ENCODE results near the gene HNRNPM.

The HNRNPM gene

DNA sequence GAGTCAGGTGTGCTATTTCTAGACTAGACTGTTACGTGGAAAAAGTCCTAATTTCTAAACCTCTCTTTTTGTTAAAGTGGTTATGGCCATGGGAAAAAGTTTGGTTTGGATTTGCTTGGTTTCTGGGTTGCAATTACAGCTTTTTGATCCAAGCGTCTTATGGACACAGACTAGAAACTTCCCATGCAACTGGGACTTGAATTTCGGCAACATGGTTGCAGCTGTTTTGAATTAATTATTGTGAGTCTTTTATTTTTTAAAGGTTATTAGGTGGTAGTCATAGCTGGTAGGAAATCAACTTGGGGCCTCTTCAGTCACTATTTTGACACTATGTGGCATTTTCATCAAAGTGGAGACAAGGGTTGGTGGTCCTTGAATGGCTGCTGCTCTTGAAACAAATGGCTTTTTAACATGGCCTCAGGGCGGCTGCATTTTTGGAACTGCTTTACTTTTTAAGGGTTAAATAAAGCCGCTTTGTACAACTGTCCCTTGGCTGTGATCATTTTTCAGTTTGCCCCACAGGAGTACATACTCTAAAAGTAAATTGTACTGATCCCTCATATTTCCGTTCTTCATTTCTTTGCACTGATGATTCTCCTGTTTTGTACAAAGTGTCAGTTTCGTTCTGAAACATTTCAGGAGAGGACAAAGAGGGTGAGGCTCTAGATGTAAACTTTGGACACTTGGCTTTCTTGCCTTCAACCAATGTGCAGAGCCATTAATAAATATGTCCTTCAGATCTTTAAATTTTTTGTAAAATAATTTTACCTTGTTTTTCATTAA, 15.9 kb downstream of the HNRNPM start:
- DNase-seq: no peak

DNA sequence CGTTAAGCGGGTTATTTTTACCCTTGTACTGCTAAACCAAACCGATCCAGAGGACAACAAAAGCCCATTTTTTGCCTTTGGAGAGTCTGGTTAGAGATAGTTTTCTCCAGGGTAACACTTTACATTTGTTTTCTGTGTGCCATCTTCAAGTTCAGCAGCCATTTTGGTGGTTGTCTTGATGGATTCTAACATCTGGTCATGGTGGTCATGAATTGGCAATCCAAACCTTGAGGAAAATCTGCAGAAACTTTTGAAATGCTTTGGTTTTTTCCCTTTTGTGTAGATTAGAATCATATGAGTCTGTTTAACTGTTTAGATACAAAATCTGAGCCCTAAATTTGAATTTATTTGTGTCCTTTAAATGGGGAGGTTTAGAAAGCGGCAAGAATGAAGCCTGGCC, 16.6 kb downstream of the HNRNPM start:
- no peak for DNase-seq

DNA sequence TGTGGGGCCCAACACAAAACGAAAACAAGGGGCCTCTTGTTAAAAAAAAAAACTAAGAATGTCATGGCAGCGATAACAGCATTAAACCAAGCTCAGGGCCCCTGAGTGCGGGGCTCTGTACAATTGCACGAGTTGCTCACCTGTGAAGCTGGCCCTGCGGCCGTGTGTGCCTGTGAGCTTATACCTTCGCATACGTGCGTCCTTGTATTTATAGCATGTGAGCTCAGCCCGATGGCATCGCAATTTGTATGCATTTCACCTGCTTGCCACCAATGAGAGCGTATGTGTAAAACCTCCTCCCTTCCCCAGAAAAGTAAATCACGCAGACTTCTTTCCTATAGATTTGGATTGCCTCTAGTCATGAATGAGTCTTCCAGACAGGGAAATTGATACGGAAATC, 17.1 kb downstream of the HNRNPM start:
- DNase-seq: no peak

DNA sequence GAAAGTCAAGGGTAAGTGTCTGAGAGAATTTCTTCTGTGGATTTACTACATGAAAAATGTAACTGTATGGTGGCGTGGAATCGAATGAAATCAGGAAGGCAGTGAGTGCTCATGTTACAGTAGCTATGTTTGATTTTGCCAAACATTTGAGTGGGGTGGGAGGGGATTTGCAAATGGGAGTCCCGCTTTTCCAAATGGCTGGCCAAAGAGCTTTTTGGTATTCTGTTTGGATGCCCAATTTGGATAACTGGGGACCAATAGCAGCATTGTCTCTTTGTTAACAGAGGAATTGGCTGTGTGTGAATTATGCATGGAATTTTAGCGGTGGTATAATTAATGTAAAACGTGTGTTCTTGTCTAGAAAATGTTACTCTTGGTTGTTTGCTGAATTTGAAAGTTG, 17.8 kb downstream of the HNRNPM start:
- no peak for DNase-seq

GRCh38 chr19:8463365-8463764, 18.6 kb downstream of the HNRNPM start:
- DNase-seq: no peak

- no peak for DNase-seq
These were observed 21.2 kb downstream of the HNRNPM start for GRCh38 chr19:8466018-8466417.

DNA sequence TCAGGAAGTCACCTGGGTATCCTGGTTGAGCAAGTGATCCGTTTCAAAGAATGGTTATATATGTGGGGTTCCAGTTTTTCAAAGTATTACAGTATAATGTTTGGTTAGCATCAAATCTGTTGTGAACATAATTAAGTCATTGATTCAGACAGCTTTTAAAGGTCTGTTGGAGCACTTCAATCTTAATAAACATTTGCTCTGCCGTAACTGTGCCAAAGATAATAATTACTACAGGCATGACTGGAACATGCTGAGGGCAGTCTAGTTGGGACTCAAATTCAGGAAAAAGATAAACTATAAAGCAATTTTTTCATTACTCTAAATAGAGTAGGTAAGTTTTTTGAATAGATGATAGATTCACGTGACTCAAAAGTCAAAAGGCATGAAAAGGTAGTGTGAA, 23.3 kb downstream of the HNRNPM start:
- no peak for DNase-seq

DNA sequence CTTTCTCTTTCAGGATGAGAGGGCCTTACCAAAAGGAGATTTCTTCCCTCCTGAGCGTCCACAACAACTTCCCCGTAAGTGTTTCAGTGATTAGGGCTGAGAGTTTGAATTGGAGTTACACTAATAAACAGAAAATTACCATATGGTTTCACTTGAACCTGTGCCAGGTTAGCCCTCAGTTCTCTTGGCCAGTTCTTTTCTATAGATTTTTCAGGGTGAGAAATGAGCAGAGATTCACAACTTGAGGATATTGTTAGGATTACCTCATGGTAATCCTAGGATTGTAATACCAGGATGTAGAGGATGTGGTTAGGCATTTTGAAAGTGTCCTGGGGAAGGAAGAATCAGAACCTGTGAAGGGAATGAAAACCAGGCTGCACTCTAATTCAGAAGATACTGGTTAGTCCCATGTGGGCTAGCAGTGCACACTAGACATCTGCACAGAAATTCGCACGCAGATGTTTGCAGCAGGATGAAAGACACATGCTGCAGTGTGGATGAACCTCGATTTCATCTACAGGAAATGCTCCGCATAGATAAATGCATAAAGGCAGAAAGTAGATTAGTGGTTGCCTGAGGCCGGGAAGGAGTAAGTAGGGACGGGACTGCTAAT, 24.1 kb downstream of the HNRNPM start:
- DNase-seq: no peak

DNA sequence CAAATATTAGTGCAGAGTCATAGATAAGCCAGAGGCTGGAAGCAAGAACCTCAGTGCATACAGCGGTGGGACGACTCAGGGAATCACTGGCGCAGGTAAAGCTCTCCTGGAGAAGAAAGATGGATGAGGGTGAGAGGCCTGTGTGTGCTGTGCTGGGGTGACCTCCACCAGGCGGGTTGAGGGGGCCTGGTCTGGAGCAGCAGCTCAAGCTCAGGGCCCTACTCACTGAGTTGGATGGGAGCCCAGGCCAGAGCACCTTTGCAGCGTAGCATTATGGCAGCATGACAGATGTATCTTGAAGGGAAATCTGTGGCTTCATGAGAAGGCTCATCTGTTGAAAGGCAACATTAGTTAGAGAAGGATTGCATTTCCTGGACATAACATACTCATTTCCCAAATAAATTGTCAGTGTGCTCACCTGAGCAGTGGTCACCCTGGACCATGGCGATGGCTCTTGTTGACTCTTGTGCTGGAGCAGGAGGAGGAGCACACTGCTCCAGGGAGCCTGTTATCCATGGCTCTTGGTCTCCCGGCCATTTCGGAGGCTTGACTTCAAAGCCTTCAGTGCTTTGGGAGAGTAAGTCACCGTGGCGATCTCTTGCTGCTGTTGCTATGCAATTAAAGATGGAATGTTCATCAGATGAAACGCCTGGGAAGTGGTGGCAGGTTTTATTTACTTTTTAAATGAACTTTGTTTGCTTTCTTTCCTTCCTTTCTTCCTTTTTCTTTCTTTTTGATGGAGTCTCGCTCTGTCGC, 25.0 kb downstream of the HNRNPM start:
- DNase-seq: no peak

GRCh38 chr19:8473648-8474476, 29.1 kb downstream of the HNRNPM start:
- DNase-seq: no peak

DNA sequence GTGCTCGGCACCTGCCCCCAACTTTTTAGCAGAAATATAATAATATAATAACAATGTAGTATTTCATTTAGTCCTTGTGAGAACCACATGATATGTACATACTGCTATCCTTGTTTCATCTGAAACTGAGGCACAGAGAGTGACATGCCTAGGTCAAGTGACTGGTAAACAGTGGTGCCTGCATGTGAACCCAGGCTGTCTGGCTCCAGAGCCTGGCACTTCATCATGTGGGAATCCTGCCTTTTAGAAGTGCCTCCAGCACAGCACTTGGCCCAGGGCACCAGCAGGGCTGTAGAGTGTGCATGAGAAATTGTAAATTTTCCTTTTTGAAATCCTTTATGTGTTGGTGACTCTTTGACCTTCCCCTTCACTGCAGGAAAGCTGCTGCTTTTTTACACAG, 30.2 kb downstream of the HNRNPM start:
- no peak for DNase-seq

DNA sequence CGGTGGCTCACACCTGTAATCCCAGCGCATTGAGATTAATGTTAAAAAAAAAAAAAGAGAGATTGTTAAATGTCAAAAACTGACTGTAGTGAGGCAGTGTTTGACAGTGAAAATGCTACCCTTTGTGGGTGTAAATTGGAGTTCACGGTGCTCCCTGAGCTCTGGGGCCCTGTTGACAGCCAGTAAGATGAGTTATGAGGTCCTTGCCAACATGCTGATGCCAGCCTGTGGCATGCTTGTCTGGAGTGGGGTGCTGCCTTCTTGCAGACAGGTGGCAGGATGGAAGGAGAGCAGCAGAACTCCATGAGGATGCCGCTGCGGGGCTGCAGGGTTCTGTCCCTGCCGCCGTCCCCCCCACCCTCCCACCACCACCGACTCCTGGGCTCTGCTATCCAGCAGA, 31.7 kb downstream of the HNRNPM start:
- DNase-seq: no peak

DNA sequence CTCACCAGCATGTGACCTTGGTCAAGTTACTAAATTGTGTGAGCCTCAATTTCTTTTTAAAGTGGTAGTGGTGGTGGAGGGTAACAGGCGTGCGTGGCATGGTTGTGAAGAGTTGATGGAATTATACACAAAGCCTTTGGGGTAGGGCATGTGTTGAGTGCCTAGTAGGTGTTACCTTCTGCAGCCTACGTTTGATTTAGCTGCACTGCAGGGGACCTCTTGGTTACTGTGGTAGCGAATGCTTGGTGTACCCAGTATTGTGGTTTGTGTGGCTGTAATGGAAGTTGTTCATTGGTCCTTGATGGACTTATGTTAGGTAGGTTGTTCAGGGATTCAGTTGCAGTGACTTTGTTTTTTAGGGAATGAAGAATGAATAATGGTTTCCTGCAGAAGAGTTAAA, 33.1 kb downstream of the HNRNPM start:
- DNase-seq: no peak

- no peak for DNase-seq
These were observed 33.8 kb downstream of the HNRNPM start for GRCh38 chr19:8478598-8478997.

GRCh38 chr19:8481201-8481600, 36.4 kb downstream of the HNRNPM start:
- no peak for DNase-seq

GRCh38 chr19:8481616-8482015, 36.8 kb downstream of the HNRNPM start:
- DNase-seq: no peak

DNA sequence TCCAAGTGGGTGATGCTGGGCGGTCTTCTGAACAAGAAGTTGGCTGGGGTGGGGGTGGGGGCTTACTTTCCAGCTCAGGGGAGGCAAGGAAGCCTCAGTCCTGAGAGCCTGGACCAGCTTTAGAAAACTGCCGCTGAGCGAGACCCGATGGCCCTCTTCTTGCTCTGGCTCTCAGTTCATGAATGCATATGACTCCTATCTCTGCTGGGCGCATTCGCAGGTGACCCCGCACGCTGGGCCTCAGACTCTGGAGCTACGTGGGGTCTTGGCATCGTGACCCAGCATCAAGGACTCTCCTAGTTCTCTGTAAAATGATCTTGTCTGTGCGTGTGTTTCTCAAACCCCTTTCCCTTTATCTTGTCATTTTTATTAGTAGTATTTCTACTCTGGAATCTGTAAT, 37.9 kb downstream of the HNRNPM start:
- no peak for DNase-seq

DNA sequence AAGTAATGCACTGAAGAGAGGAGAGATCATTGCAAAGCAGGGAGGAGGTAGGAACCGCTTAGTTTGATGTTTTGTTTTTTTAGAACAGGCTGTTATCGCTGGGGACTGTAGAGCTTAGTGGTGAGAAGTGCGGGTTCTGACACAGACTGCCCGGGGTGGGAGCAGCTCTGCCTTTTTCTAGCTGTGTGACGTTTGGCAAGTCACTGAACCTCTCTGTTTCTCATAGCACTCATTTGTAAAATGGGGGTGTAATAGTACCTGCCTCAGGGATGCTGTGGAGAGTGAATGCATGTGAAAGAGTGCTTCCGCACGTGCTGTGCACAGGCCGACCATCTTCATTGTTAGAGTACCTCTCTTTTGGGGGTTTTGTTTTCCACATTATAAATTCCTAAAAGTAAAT, 38.4 kb downstream of the HNRNPM start:
- DNase-seq: no peak

- DNase-seq: peak; percentile 28
These were observed 39.6 kb downstream of the HNRNPM start for GRCh38 chr19:8484331-8484894.

DNA sequence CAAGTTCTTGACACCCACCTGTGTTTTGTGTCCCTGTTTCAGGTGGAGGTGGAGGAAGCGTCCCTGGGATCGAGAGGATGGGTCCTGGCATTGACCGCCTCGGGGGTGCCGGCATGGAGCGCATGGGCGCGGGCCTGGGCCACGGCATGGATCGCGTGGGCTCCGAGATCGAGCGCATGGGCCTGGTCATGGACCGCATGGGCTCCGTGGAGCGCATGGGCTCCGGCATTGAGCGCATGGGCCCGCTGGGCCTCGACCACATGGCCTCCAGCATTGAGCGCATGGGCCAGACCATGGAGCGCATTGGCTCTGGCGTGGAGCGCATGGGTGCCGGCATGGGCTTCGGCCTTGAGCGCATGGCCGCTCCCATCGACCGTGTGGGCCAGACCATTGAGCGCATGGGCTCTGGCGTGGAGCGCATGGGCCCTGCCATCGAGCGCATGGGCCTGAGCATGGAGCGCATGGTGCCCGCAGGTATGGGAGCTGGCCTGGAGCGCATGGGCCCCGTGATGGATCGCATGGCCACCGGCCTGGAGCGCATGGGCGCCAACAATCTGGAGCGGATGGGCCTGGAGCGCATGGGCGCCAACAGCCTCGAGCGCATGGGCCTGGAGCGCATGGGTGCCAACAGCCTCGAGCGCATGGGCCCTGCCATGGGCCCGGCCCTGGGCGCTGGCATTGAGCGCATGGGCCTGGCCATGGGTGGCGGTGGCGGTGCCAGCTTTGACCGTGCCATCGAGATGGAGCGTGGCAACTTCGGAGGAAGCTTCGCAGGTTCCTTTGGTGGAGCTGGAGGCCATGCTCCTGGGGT, 41.0 kb downstream of the HNRNPM start:
- no peak for DNase-seq

- no peak for DNase-seq
These were observed 41.9 kb downstream of the HNRNPM start for GRCh38 chr19:8486661-8487136.

Data from CD4-positive, alpha-beta T cell treated with Interleukin-21 for 1 hour (primary cell).